ENCODE data around the gene NCAPD3.

Gene NCAPD3

GRCh38 chr11:134178032-134178674, 45.6 kb downstream of the NCAPD3 start:
- TF ChIP-seq TEAD4 (IDR thresholded peaks at IDR 0.05): no peak
- no peak for TF ChIP-seq TCF12 (IDR thresholded peaks at IDR 0.05; ENCODE audit: low read depth)
- no peak for TF ChIP-seq MAX (IDR thresholded peaks at IDR 0.05)
- TF ChIP-seq NFIC (IDR thresholded peaks at IDR 0.05): no peak
- no peak for TF ChIP-seq YY1 (IDR thresholded peaks at IDR 0.05; ENCODE audit: low read depth)
- no peak for TF ChIP-seq EGR1 (IDR thresholded peaks at IDR 0.05)
- TF ChIP-seq REST (IDR thresholded peaks at IDR 0.05; ENCODE audit: low read depth): no peak
- no peak for TF ChIP-seq CREB1 (IDR thresholded peaks at IDR 0.05; ENCODE audit: low read depth)

GRCh38 chr11:134176284-134176683, 47.5 kb downstream of the NCAPD3 start:
- TF ChIP-seq EGR1 (IDR thresholded peaks at IDR 0.05) (no peak), EP300 (IDR thresholded peaks at IDR 0.05; ENCODE audit: borderline replicate concordance) (no peak), CREB1 (IDR thresholded peaks at IDR 0.05; ENCODE audit: low read depth) (no peak), REST (IDR thresholded peaks at IDR 0.05; ENCODE audit: low read depth) (no peak), NFIC (IDR thresholded peaks at IDR 0.05) (no peak), USF1 (IDR thresholded peaks at IDR 0.05) (no peak), MAX (IDR thresholded peaks at IDR 0.05) (no peak), YY1 (IDR thresholded peaks at IDR 0.05; ENCODE audit: low read depth) (no peak), TAF1 (IDR thresholded peaks at IDR 0.05; ENCODE audit: low read depth) (no peak)

GRCh38 chr11:134173296-134173695, 50.5 kb downstream of the NCAPD3 start:
- TF ChIP-seq REST (IDR thresholded peaks at IDR 0.05; ENCODE audit: low read depth) (no peak), EGR1 (IDR thresholded peaks at IDR 0.05) (no peak), TCF12 (IDR thresholded peaks at IDR 0.05; ENCODE audit: low read depth) (no peak), NFIC (IDR thresholded peaks at IDR 0.05) (no peak), TEAD4 (IDR thresholded peaks at IDR 0.05) (no peak), TAF1 (IDR thresholded peaks at IDR 0.05; ENCODE audit: low read depth) (no peak), FOXM1 (IDR thresholded peaks at IDR 0.05; ENCODE audit: borderline replicate concordance, low read depth) (no peak), YY1 (IDR thresholded peaks at IDR 0.05; ENCODE audit: low read depth) (no peak), ZBTB7A (IDR thresholded peaks at IDR 0.05; ENCODE audit: low read depth) (no peak), MAX (IDR thresholded peaks at IDR 0.05) (no peak), USF1 (IDR thresholded peaks at IDR 0.05) (no peak)

GRCh38 chr11:134171951-134172350, 51.8 kb downstream of the NCAPD3 start:
- TF ChIP-seq TAF1 (IDR thresholded peaks at IDR 0.05; ENCODE audit: low read depth) (no peak), TCF12 (IDR thresholded peaks at IDR 0.05; ENCODE audit: low read depth) (no peak), TEAD4 (IDR thresholded peaks at IDR 0.05) (no peak), RAD21 (IDR thresholded peaks at IDR 0.05; ENCODE audit: low read depth) (no peak), YY1 (IDR thresholded peaks at IDR 0.05; ENCODE audit: low read depth) (no peak), REST (IDR thresholded peaks at IDR 0.05; ENCODE audit: low read depth) (no peak), EP300 (IDR thresholded peaks at IDR 0.05; ENCODE audit: borderline replicate concordance) (no peak), EGR1 (IDR thresholded peaks at IDR 0.05) (no peak), FOXM1 (IDR thresholded peaks at IDR 0.05; ENCODE audit: borderline replicate concordance, low read depth) (no peak), CEBPB (IDR thresholded peaks at IDR 0.05) (no peak), ZBTB7A (IDR thresholded peaks at IDR 0.05; ENCODE audit: low read depth) (no peak)

All from Ishikawa (cell line).